ENCODE data around the gene IFNAR1. TPM values are rescaled to one million over a fixed set of nuclear protein-coding genes. Genes with fewer than 3 reads are reported as not detected.

IFNAR1 gene
- total and polyA plus RNA-seq, 9 of the 15 experiments (the other 6 are each of a cell fraction or from before 2014, with no cell fraction given), result 8.6 to 31.8 (median 14.8) TPM

DNA sequence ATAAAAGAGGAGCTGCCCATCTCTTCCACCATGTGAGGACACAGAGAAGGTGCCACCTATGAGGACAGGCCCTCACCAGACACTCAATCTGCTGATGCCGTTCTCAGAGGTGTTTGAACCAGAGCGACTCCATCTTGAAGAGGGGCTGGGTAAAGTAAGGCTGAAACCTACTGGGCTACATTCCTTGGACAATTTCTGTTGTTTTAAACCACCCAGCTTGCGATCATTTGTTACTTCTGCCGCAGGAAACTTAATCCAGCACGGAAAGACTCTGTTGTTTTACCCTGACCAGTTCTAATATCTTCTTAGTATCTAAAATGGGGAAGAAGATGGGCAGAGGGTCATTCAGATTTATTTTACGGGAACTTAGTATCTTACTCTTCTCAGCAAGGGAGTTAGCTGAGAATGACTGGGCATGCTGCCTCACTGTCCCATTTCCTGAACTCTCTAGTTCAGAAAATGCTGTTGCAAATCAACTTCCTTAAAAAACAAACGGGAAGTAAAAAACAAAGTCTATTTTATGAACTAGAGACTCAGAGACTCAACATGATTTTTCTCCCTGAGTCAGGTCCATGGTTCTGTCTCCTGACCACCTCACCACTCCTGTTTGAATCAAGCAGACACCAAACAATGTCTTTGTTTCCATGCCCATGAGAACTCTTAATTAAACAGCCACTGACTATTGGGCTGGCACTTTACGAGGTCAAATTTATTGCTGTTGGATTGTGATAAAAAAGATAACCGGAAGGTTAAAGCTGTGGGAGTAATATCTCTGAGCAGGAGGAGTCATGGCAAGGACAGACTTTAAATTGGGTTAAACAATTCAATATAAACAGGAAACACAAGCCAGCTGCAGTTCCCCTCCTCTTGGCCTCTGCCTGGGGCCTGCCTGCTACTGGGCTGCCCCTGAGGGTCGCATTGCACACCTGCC, 23.8 kb upstream of the IFNAR1 start (continued):
- TF ChIP-seq, protein P1, sequence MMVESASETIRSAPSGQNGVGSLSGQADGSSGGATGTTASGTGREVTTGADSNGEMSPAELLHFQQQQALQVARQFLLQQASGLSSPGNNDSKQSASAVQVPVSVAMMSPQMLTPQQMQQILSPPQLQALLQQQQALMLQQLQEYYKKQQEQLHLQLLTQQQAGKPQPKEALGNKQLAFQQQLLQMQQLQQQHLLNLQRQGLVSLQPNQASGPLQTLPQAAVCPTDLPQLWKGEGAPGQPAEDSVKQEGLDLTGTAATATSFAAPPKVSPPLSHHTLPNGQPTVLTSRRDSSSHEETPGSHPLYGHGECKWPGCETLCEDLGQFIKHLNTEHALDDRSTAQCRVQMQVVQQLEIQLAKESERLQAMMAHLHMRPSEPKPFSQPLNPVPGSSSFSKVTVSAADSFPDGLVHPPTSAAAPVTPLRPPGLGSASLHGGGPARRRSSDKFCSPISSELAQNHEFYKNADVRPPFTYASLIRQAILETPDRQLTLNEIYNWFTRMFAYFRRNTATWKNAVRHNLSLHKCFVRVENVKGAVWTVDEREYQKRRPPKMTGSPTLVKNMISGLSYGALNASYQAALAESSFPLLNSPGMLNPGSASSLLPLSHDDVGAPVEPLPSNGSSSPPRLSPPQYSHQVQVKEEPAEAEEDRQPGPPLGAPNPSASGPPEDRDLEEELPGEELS (CRISPR knock-in tag; IDR thresholded peaks at IDR 0.05; ENCODE audit: borderline replicate concordance), result no peak
- peak; percentile 53; the same call in 1 of the 2 replicates for TF ChIP-seq OTX1 (CRISPR knock-in tag; IDR thresholded peaks at IDR 0.05)
- no peak for TF ChIP-seq PHF20 (IDR thresholded peaks at IDR 0.05; ENCODE audit: partially characterized antibody)
- TF ChIP-seq, protein P2, sequence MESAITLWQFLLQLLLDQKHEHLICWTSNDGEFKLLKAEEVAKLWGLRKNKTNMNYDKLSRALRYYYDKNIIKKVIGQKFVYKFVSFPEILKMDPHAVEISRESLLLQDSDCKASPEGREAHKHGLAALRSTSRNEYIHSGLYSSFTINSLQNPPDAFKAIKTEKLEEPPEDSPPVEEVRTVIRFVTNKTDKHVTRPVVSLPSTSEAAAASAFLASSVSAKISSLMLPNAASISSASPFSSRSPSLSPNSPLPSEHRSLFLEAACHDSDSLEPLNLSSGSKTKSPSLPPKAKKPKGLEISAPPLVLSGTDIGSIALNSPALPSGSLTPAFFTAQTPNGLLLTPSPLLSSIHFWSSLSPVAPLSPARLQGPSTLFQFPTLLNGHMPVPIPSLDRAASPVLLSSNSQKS (CRISPR knock-in tag; IDR thresholded peaks at IDR 0.05), result 0 out of 2 replicates have a peak, but pooled peaks have one; percentile 70
- no peak for TF ChIP-seq TGIF2 (CRISPR knock-in tag; IDR thresholded peaks at IDR 0.05)
- TF ChIP-seq U2AF2 (optimal IDR thresholded peaks at IDR 0.05; ENCODE audit: low read depth, low read length), result no peak
- TF ChIP-seq KLF16 (IDR thresholded peaks at IDR 0.05), result 0 out of 2 replicates have a peak, but pooled peaks have one; percentile 36
- peak; percentile 49 for TF ChIP-seq TEAD4 (IDR thresholded peaks at IDR 0.05; ENCODE audit: low read length)
- no peak for TF ChIP-seq TEAD4 (CRISPR knock-in tag; IDR thresholded peaks at IDR 0.05; ENCODE audit: borderline replicate concordance)
- TF ChIP-seq, protein P3, sequence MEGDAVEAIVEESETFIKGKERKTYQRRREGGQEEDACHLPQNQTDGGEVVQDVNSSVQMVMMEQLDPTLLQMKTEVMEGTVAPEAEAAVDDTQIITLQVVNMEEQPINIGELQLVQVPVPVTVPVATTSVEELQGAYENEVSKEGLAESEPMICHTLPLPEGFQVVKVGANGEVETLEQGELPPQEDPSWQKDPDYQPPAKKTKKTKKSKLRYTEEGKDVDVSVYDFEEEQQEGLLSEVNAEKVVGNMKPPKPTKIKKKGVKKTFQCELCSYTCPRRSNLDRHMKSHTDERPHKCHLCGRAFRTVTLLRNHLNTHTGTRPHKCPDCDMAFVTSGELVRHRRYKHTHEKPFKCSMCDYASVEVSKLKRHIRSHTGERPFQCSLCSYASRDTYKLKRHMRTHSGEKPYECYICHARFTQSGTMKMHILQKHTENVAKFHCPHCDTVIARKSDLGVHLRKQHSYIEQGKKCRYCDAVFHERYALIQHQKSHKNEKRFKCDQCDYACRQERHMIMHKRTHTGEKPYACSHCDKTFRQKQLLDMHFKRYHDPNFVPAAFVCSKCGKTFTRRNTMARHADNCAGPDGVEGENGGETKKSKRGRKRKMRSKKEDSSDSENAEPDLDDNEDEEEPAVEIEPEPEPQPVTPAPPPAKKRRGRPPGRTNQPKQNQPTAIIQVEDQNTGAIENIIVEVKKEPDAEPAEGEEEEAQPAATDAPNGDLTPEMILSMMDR (IDR thresholded peaks at IDR 0.05 in 2 of 3, conservative IDR thresholded peaks at IDR 0.05 in 1 of 3; ENCODE audit: insufficient read depth in 2 of 3, low read depth in 1 of 3, low read length in 3 of 3), result no peak
- TF ChIP-seq, protein P4, sequence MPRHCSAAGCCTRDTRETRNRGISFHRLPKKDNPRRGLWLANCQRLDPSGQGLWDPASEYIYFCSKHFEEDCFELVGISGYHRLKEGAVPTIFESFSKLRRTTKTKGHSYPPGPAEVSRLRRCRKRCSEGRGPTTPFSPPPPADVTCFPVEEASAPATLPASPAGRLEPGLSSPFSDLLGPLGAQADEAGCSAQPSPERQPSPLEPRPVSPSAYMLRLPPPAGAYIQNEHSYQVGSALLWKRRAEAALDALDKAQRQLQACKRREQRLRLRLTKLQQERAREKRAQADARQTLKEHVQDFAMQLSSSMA (CRISPR knock-in tag; IDR thresholded peaks at IDR 0.05), result no peak
- peak; percentile 92 for TF ChIP-seq ZNF668 (CRISPR knock-in tag; IDR thresholded peaks at IDR 0.05)
- TF ChIP-seq ZNF384 (IDR thresholded peaks at IDR 0.05; ENCODE audit: low read depth, low read length), result no peak
- TF ChIP-seq, protein P5, sequence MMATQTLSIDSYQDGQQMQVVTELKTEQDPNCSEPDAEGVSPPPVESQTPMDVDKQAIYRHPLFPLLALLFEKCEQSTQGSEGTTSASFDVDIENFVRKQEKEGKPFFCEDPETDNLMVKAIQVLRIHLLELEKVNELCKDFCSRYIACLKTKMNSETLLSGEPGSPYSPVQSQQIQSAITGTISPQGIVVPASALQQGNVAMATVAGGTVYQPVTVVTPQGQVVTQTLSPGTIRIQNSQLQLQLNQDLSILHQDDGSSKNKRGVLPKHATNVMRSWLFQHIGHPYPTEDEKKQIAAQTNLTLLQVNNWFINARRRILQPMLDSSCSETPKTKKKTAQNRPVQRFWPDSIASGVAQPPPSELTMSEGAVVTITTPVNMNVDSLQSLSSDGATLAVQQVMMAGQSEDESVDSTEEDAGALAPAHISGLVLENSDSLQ (IDR thresholded peaks at IDR 0.05), result peak; percentile 38; the same call in 1 of the 2 replicates
- no peak for TF ChIP-seq ZNF133 (CRISPR knock-in tag; IDR thresholded peaks at IDR 0.05)
- TF ChIP-seq, protein P6, sequence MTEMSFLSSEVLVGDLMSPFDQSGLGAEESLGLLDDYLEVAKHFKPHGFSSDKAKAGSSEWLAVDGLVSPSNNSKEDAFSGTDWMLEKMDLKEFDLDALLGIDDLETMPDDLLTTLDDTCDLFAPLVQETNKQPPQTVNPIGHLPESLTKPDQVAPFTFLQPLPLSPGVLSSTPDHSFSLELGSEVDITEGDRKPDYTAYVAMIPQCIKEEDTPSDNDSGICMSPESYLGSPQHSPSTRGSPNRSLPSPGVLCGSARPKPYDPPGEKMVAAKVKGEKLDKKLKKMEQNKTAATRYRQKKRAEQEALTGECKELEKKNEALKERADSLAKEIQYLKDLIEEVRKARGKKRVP (CRISPR knock-in tag; IDR thresholded peaks at IDR 0.05), result peak; percentile 94
- TF ChIP-seq ELF1 (tag; IDR thresholded peaks at IDR 0.05), result peak; percentile 54; the same call in 1 of the 2 replicates
- TF ChIP-seq ZNF174 (CRISPR knock-in tag; IDR thresholded peaks at IDR 0.05), result 0 out of 2 replicates have a peak, but pooled peaks have one; percentile 68
- TF ChIP-seq KLF13 (tag; IDR thresholded peaks at IDR 0.05; ENCODE audit: borderline replicate concordance, low read depth), result peak; percentile 81; the same call in 1 of the 2 replicates
- TF ChIP-seq TRIM28 (IDR thresholded peaks at IDR 0.05), result no peak
